NT2/D1 (cell line): ENCODE measurements around the gene ARHGEF10L.

ENCODE experiments used
- SUZ12 ChIP-seq: IDR thresholded peaks from 2 replicates; pipeline ENCODE4 v1.6.1; 2011; ENCODE audit not compliant: insufficient read length, insufficient read depth; ENCODE audit errors: extremely low read depth
- YY1 ChIP-seq: IDR thresholded peaks from 2 replicates; pipeline ENCODE4 v1.6.1; 2011; ENCODE audit not compliant: insufficient read length, insufficient read depth
- ZNF274 ChIP-seq: IDR thresholded peaks from 2 replicates; pipeline ENCODE4 v1.6.1; 2011; ENCODE audit warnings: mild to moderate bottlenecking, low read depth, low read length

DNA sequence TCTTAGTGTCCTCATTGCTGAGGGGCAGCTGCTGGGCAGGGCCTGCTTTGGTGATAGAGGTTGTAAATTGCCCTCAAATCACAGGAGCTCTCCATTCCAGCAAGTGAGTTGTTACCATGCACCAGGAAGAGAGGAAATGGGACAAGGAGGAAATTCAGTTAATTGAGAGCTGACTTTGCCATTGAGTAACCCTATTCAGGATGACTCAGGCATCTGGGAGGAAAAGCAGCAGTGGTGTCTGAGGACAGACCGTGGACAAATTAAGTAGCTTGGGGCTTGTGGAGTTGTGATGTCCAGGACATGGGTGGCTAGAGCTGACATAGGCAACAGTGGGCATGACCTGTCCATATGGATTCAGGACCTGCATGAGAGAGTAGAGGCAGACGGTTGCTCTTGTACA is 5.9 kb downstream of the ARHGEF10L start:
- TF ChIP-seq YY1, result no peak
- TF ChIP-seq ZNF274, result no peak
- no peak for TF ChIP-seq SUZ12
